Kasumi-1 (cell line): ENCODE data around the gene FAR2.
"Not testable (repeated sequence)": the region's sequence is repeated elsewhere in the genome, so short reads cannot be mapped to it uniquely, and the experiment has no call there.

Experiments
- DNase-seq, 2 experiments: peaks; one replicate each; lab custom pipeline; 2025; lab: John Stamatoyannopoulos, UW

FAR2 gene

GRCh38 chr12:29148911-29149690 is at the start of gene FAR2:
Gene FAR2, plus strand, starts transcription at chr12:29149278. Its CDS starts 121,172 bp downstream, at chr12:29270450.
- DNase-seq, result peak; percentile 80 to 87

GRCh38 chr12:29102741-29103140 is 46.3 kb upstream of the FAR2 start:
- no peak for DNase-seq

DNA sequence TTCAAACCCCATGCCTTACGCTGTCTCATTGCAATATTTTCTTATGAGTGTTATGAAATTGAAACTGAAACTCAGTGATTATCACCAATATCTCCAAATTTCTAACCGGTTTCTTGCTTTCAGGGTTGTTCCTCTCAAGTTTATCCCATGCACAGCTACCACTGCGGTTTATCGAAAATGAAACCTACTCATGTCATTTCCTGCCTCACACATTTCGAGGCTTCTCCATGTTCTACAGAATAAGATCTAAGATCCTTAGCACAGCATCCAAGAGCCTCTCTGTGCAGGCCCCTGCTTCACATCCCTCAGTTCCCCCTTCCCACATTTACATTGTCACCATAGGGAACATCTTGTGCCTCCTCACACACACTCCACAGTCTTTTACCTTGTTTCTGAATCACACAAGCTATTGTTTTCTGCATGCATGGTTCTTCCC is 45.5 kb upstream of the FAR2 start:
- DNase-seq, result peak; percentile 27 to 30

DNA sequence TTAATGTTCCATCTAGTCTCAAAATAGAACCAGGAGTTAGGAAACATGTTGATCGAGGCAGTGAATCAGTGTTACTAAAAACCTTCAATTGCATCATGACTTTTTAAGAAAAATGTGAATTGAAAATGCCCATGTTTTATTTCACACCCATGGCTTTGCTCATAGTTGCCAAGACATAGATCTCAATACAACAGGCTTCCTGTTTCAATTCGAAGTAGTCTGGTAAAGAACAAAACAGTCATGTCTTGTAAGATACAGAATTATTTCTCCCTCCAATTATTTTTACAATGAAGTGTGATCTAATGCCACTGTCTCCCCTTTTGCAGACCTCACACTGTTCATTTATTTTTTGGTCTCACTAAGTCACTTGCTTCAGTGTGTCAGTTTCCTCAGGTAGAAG is 44.6 kb upstream of the FAR2 start:
- DNase-seq, result no peak

DNA sequence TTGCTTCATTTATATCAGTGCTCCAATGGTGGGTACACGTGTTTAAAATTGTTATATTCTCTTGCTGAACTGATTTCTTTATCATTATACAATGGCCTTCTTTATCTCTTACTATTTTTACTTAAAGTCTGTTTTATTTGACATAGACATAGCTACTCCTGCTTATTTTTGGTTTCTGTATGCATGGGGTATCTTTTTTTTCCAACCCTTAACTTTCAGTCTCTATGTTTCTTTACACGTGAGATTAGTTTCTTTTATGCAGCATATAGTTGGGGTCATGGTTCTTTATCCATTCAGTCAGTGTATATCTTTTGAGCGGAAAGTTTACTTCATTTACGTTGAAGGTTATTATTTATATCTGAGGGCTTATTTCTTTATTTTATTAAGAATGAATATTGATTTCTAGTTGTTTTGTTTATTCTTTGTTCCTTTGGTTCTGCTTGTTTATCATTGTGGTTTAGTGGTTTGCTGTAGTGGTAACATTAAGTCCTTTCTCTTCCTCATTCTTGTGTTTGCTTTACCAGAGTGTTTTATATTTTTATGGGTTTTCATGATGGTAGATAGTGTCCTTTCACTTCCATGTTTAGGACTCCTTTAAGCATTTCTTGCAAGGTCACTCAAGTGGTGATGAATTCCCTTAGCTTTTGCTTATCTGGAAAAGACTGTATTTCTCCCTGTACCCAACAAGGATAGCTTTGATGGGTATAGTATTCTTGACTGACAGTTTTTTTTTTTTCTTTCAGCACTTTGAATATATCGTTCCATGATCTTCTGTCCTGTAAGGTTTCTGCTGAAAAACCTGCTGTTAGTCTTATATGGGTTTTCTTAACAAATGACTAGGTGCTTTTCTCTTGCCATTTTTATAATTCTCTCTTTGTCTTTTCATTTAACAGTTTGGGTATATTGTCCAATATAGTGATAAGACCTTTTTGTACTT is 38.3 kb upstream of the FAR2 start:
- no peak for DNase-seq

DNA sequence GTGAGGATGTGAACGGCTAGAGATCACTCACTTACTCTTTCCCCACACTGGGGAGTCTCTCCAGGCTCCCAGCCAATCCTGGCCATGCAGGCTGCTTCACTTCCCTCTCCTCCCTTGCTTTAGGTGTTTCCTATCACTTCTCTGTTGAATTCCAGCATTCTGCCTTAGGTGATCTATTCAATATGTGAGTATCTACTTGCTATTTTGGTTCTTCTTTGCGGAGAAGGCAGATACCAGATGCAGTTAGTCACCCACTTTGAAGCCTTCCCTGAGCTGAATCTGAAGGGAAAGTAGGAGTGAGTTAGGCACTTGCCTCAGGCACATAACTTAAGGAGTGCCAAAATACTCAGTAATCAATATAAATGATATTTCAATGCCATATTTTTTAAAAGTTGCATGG is 36.0 kb upstream of the FAR2 start:
- no peak for DNase-seq

- DNase-seq, result no peak
Measured at GRCh38 chr12:29116414-29116813, 32.7 kb upstream of the FAR2 start.

- peak; percentile 61 to 71 for DNase-seq
Measured at GRCh38 chr12:29131539-29131938, 17.5 kb upstream of the FAR2 start.

- DNase-seq, result no peak
Measured at GRCh38 chr12:29132316-29132715, 16.8 kb upstream of the FAR2 start.

DNA sequence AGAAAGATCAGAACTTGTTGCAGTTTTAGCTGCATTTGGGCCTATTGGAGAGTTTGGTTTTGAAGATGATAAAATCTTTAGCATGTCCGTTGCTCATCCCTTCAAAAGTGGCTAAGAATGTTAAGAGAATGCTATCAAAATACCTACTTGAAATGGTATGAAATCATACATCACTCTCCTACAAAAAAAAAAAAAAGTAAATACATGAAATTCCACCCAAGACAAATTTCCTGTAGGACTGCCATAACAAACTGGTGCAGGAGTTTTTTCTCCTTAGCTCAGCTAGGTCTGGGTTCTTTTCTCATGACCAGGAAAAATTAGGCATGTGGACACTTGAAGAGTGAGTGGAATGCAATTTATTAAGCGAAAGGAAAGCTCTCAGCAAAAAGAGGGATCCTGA is 15.9 kb upstream of the FAR2 start:
- DNase-seq, result no peak

DNA sequence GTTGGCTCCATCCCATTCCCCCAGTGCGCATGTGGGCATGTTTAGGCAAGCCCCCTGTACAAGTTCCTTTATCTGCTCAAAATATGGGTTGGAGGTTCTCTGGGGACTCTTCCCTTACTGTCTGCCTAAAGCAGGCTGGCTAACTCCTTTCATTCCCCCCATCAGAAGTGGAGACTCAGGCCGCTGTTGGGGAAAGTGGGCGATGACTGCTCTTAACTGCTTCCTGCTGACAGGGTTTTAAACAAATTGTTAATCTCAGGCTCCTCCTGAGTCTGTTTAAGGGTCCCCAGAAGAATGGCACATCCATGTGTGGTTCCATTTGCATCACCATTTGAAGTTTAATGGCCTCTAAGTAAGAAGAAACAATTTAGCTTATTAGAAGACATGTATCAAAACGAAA is 15.4 kb upstream of the FAR2 start:
- DNase-seq, result no peak

DNA sequence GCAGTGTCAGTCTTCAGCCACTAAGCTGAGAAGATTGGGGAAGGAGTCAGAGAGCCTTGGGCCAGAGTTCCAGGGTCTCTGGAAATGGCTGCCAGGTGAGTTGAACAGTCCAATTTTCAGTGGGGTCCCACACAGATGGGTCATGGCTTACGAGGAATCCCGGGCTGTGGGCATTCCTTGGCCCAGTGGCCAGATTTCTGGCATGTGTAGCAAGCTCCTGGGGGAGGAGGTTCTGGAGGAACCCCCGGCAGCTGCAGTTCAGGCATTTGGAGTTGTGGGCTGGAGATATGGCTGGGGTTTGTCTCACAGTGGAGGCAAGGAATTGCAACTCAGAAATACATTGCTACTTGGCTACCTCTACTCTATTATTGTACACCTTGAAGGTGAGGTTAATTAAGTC is 10.8 kb upstream of the FAR2 start:
- DNase-seq, result not testable (repeated sequence)

DNA sequence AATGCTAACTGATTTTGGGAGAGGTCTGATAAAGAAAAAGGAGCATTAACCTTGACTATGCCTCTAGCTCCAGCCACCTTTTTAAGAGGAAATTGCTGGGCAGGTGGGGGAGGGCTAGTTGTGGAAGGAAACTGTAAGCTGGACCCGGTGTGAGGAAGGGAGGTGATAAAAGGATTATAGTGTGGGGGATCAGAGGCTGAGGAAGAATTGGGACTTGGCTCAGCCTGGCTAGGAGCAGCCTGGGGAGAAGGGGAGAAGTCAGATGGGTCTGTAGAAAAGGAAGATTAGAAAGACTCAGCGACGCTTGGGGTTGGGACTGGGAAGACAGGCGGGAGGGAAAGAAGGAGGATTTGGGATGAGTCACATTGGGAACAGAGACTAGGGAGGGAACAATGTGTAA is 10.2 kb upstream of the FAR2 start:
- not testable (repeated sequence) for DNase-seq

- DNase-seq, result no peak
Measured at GRCh38 chr12:29145372-29146170, 3.5 kb upstream of the FAR2 start.

GRCh38 chr12:29146196-29146595 is 2.9 kb upstream of the FAR2 start:
- DNase-seq, result peak; percentile 28 to 59

GRCh38 chr12:29147731-29148595 is 1.1 kb upstream of the FAR2 start:
- peak in 1 of 2 experiments; percentile 36 for DNase-seq

DNA sequence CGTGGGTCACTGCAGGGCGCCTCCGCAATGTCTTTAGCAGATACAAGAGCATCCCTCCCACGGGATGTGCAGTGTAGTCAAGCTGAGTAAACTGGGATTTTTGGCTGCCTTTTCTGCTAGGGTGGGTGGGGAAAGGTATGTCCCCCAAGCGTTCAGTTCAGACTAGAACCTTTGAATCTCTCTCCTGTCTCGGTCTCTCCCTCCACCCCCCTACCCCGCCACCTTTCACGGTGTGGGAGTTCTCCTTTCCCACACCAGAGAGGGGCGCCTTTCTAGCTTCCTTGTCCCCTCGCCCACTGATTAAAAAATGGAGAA is 525 bp upstream of the FAR2 start:
- DNase-seq, result peak in 1 of 2 experiments; percentile 56

DNA sequence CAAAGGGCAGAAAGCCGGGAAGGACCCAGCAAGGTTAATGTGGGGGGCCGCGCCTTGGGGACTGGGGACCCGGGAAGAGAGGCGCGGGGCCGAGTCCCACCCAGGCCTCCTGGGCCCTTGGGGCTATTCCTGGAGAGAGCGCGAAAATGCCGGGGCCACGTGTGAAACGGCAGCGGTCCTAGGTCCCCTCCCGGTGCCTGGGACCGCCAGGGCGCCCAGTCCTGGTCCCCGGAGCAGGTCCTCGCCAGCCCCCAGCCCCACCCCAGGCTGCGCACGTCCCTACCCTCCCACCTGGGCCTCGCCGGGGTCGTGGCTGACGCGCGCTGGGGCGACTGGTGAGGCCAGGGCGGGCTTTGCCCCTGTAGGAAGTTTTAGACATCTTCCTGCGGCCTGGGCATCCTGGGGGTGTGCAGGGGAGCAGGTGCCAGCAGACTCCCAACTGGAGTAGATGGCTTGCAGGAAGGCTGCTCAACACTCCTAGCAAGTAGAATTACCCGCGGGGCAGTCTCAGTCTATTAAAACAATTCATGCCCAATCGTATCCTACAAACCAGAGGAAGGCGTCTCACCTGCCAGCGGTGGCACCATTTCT is 708 bp downstream of the FAR2 start:
- DNase-seq, result peak; percentile 33 to 59

DNA sequence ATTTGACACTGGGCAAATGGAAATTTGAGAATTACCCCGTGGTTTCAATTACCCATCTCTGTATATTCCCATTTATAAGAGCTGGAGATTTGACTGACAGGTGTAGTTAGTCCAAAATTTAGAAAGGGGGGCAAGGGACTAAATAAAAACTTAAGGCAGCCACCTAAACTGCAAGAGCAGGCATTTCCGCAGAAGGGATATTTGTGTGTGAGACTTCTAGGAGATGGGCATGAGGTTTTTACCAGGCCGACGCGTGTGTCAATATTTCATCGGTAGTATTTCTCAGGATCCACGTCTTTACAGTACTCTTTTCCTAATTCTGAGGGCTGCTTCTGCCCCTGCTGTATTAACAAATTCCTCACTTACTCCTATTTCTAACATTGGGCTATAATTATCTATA is 1.4 kb downstream of the FAR2 start:
- DNase-seq, result no peak

GRCh38 chr12:29152223-29152868 is 3.3 kb downstream of the FAR2 start:
- peak; percentile 52 to 66 for DNase-seq
